ENCODE measurements around the gene GJD3.

Gene GJD3

GRCh38 chr17:40366861-40367518 lies 2.5 kb upstream of the GJD3 start:
- DNase-seq, result no peak

GRCh38 chr17:40366076-40366860 lies 1.7 kb upstream of the GJD3 start:
- no peak for DNase-seq

- DNase-seq, result no peak
Observed at GRCh38 chr17:40364906-40365305, 369 bp upstream of the GJD3 start.

DNA sequence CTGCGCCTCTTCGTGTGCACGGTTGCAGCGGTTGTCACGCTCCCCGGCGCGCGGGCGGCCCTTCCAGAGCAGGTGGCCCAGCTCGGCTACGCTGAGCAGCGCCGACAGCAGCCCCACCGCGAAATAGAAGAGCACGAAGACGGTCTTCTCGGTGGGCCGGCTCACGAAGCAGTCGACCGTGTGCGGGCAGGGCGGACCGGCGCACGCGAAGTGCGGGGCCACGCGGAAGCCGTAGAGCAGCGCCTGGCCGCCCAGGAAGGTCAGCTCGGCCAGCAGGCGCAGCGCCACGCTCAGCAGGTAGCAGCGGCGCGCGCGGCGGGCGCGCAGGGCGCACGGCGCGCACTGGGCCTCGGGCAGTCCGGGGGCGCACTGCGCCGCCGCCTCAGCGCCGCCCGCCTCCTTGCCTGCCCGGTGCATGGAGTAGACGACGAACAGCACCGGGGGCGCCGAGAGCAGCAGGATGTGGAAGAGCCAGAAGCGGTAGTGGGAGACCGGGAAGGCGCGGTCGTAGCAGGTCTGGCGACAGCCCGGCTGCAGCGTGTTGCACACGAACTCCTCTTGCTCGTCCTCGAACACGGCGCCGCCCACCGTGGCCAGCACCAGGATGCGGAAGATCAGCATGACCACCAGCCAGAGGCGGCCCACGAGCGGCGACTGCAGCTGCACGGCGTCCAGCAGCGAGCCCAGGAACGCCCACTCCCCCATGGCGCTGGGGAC lies 1.3 kb downstream of the GJD3 start:
- no peak for DNase-seq

DNA sequence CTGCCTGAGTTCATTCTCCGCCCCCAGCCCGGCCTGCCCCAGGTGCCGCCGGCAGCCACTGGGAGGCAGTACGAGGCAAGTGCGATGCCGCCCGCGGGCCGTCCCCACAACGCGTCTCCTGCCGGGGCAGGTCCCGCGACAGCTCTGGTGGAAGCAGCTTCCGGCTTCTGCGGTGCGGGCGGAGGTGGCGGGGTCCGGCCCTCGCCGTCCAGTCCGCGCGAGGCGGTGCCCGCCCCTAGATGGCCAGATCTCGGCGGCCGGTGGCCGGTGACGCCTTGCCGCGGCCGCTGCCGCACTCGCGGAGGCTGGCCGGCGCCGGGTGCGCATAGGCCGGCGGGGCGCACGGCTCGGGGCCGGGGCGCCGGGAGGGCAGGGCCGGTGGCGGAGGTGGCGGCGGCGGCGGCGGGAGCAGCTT lies 1.8 kb downstream of the GJD3 start:
- DNase-seq, result peak; percentile 64 to 77

DNA sequence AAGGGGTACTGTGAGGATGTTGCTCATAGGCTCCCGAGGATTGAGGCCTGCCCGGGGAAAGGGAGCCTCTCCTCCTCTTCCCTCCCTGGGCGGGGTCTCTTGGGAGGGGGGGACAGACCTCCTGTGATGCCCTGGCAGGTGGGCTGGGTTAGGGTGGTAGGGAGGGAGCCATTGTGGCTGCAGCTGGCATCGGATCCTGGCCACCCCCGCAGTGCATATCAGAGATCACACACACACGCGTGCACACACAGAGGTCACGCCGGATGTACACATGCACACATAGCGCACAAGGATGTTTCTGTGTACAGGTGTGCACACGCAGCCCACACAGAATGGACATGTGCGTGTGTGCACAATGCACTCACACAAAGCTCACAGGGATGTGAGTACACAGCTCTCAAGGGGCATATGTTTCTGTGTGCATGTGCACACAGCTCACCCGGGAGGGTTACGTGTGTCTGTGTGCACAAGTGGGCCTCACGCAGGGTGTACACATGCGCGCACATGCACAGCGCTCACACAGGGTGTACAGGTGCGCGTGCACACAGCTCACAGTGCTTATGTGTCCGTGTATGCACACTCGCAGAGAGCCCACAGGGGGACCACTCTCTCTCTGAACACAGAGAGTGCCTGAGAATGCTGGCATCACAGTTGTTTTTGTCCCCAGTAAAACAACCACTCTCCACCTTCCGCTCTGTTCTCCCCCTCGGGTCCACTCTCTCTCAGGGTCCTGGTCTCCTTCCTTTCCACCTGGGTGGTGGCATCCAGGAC lies 2.4 kb downstream of the GJD3 start:
- no peak for DNase-seq

GRCh38 chr17:40361063-40361924 lies 3.2 kb downstream of the GJD3 start:
- no peak for DNase-seq

- no peak for DNase-seq
Observed at GRCh38 chr17:40360091-40360490, 4.4 kb downstream of the GJD3 start.

- DNase-seq, result peak; percentile 66 to 73
Observed at GRCh38 chr17:40358323-40359038, 6.1 kb downstream of the GJD3 start.

- no peak for DNase-seq
Observed at GRCh38 chr17:40356990-40357881, 7.3 kb downstream of the GJD3 start.

- DNase-seq, result no peak
Observed at GRCh38 chr17:40355804-40356758, 8.5 kb downstream of the GJD3 start.

DNA sequence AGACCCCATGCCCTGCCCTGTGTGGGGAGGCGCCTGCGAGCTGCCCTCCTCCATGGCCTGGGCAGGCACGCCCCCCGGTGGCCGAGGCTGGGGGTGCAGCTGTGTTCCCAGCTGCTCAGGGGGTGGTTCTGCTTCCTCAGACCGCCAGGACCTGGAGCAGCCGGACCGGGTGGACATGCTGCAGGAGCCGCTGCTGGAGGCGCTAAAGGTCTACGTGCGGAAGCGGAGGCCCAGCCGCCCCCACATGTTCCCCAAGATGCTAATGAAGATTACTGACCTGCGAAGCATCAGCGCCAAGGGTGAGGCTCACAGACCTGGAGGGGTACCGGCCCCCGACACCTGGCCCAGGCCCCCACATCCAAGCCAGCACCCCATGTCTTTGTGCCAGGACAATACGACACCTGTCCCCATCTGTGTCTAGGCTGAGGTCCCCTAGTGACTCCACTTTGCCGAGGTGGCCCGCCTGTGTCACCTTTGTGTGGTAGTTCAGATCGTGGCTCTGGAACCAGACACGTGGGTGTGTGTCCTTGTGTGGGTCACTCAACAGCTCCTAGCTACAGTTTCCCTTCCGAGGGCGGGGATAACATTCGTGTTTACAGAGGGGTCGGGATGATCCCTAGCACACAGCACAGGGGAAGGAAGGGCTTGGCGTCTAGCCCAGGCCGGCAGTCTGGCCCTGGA lies 9.3 kb downstream of the GJD3 start:
- DNase-seq, result peak in 1 of 2 experiments; percentile 14

DNA sequence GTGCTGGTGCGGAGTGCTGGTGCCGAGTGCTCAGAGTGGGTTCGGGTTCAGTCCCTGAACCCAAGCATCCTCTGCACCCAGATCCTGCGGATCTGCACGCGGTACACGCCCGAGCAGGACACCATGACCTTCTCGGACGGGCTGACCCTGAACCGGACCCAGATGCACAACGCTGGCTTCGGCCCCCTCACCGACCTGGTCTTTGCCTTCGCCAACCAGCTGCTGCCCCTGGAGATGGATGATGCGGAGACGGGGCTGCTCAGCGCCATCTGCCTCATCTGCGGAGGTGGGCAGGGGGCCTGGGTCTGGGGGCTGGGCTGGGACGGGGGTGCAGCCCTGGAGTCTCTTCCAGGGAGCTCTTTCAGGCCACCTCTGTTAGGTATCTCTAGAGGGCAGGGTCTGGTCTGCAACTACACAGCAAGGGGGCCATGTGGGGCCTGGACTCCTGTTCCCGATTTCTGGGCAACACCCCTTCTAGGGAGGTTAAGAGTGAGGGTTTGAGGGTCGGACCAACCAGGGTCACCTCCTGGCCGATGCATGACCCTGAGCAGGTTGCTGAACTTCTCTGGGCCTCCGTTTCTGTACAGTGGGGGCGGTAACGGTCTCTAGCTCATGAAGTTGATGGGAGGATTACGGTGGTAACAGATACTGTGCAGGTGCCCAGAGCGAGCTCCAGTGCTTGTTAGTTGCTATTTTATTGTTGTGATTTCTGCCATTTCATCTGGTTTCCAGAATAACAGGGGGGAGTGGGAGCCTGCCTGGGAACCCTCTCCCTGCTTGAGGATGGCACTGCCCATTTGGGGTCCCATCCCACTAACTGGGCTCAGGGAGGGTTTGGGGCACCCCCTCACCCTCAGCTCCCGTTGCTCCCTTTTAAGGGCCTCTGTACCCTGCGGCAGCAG lies 10.1 kb downstream of the GJD3 start:
- no peak for DNase-seq

GRCh38 chr17:40352779-40353394 lies 11.7 kb downstream of the GJD3 start:
- DNase-seq, result no peak

- no peak for DNase-seq
Observed at GRCh38 chr17:40352237-40352778, 12.2 kb downstream of the GJD3 start.

Measured in SHP77 (cell line).